ENCODE results near the gene SCAMP4. TPM values are rescaled to one million over a fixed set of nuclear protein-coding genes. Genes with fewer than 3 reads are reported as not detected.

The SCAMP4 gene
- total and polyA plus RNA-seq, 2 experiments from 2014 or later = 53.7 to 62.5 TPM

GRCh38 chr19:1862068-1862423, 43.2 kb upstream of the SCAMP4 start:
- H3K4me1 ChIP-seq (ENCODE audit: low read depth) = peaks cover 21% of the 10 kb centered on the region
- no peaks in the 10 kb centered on the region for H3K36me3 ChIP-seq
- peaks cover 3% of the 10 kb centered on the region for H3K27me3 ChIP-seq
- no peaks in the 10 kb centered on the region for H3K9me3 ChIP-seq (ENCODE audit: low read depth)
- no peak for DNase-seq (ENCODE audit: low read depth in 1 of 2, low spot score in 1 of 2)
- H3K4me3 ChIP-seq = peak overlapping the region; percentile 85
- no peak overlapping the region for H3K27ac ChIP-seq
- TF ChIP-seq CTCF (IDR thresholded peaks at IDR 0.05; ENCODE audit: low read depth, low read length) = no peak

GRCh38 chr19:1862424-1863327, 42.5 kb upstream of the SCAMP4 start:
- Histone ChIP-seq H3K4me3 (peak overlapping the region; percentile 85), H3K27ac (no peak overlapping the region), H3K27me3 (peaks cover 3% of the 10 kb centered on the region), H3K9me3 (ENCODE audit: low read depth) (no peaks in the 10 kb centered on the region), H3K36me3 (no peaks in the 10 kb centered on the region), H3K4me1 (ENCODE audit: low read depth) (peaks cover 15% of the 10 kb centered on the region)
- TF ChIP-seq CTCF (IDR thresholded peaks at IDR 0.05; ENCODE audit: low read depth, low read length) = no peak
- peak in 1 of 2 donors; percentile 60 for DNase-seq (ENCODE audit: low read depth in 1 of 2, low spot score in 1 of 2)

- DNase-seq (ENCODE audit: low read depth in 1 of 2, low spot score in 1 of 2) = no peak
- H3K27me3 ChIP-seq = peaks cover 3% of the 10 kb centered on the region
- no peaks in the 10 kb centered on the region for H3K9me3 ChIP-seq (ENCODE audit: low read depth)
- no peak for TF ChIP-seq CTCF (IDR thresholded peaks at IDR 0.05; ENCODE audit: low read depth, low read length)
- peak within 1 kb of the TSS; percentile 76 for H3K27ac ChIP-seq
- H3K4me1 ChIP-seq (ENCODE audit: low read depth) = peaks cover 14% of the 10 kb centered on the region
- no peaks in the 10 kb centered on the region for H3K36me3 ChIP-seq
- peak within 1 kb of the TSS; percentile 85 for H3K4me3 ChIP-seq
Observed at GRCh38 chr19:1863328-1863637, 41.9 kb upstream of the SCAMP4 start, which contains the start of gene KLF16. TSS of gene KLF16 (minus strand) at chr19:1863579. CDS start at chr19:1863497, 82 bp downstream.

GRCh38 chr19:1863638-1864479, 41.3 kb upstream of the SCAMP4 start:
- Histone ChIP-seq H3K9me3 (ENCODE audit: low read depth) (no peaks in the 10 kb centered on the region), H3K27ac (peak overlapping the region; percentile 76), H3K36me3 (no peaks in the 10 kb centered on the region), H3K27me3 (peaks cover 3% of the 10 kb centered on the region), H3K4me1 (ENCODE audit: low read depth) (peaks cover 12% of the 10 kb centered on the region), H3K4me3 (peak overlapping the region; percentile 67)
- no peak for TF ChIP-seq CTCF (IDR thresholded peaks at IDR 0.05; ENCODE audit: low read depth, low read length)
- peak; percentile 97 for DNase-seq (ENCODE audit: low read depth in 1 of 2, low spot score in 1 of 2)

GRCh38 chr19:1864480-1865171, 40.6 kb upstream of the SCAMP4 start:
- H3K36me3 ChIP-seq = no peaks in the 10 kb centered on the region
- H3K4me1 ChIP-seq (ENCODE audit: low read depth) = peaks cover 6% of the 10 kb centered on the region
- H3K27me3 ChIP-seq = peaks cover 3% of the 10 kb centered on the region
- peak; percentile 67 to 79 for DNase-seq (ENCODE audit: low read depth in 1 of 2, low spot score in 1 of 2)
- peak overlapping the region; percentile 76 for H3K27ac ChIP-seq
- peak; percentile 63 for TF ChIP-seq CTCF (IDR thresholded peaks at IDR 0.05; ENCODE audit: low read depth, low read length)
- H3K9me3 ChIP-seq (ENCODE audit: low read depth) = no peaks in the 10 kb centered on the region
- peak overlapping the region; percentile 67 for H3K4me3 ChIP-seq
